Measurements from ENCODE around the gene TCN1. TPM values are rescaled to one million over a fixed set of nuclear protein-coding genes. Genes with fewer than 3 reads are reported as not detected.

The TCN1 gene
- total and polyA plus RNA-seq, 2 of the 8 experiments (the other 6 are each of a cell fraction or from before 2014, with no cell fraction given), result not detected

DNA sequence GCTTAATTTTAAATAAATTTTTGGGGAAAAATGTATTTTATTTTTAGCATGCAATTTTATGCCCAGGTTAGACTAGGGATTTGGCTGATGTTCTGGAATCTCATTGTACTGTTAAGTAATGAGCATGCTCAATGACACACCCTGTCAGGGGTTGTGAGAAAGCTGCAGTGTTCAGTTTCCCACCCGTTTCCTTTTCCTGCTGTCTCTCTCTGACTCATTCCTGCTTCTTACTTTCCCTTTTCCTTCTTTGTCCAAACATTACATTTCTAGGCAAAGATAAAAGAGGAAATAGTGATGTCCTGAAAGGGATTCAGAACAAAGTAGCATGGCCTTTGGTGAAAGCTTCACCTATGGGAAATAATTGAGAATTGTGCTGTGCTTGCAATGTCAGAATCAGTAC is 35.0 kb upstream of the TCN1 start (continued):
- TF ChIP-seq RNF2 (IDR thresholded peaks at IDR 0.05; ENCODE audit: borderline replicate concordance, low read depth, low read length, missing control alignments, poor library complexity, severe bottlenecking) (no peak), EP300 (IDR thresholded peaks at IDR 0.05; ENCODE audit: borderline replicate concordance in 1 of 2, low read depth in 2 of 2, low read length in 2 of 2) (no peak), TEAD4 (IDR thresholded peaks at IDR 0.05; ENCODE audit: low read depth, low read length) (no peak), RBBP5 (IDR thresholded peaks at IDR 0.05; ENCODE audit: borderline replicate concordance, low read depth, low read length) (no peak), HDAC2 (IDR thresholded peaks at IDR 0.05; ENCODE audit: borderline replicate concordance in 1 of 2, low read depth in 2 of 2, low read length in 2 of 2) (no peak)

Data from H1 (cell line).